Right ventricle myocardium superior (tissue), 1 donor: ENCODE data around the gene GP2. TPM values are rescaled to one million over a fixed set of nuclear protein-coding genes. Genes with fewer than 3 reads are reported as not detected.

ENCODE experiments used
- ATAC-seq: fragments of 200-7000 bp; cut with Tn5 transposase; one replicate; pipeline ENCODE4 v1.9.1; 2020; ENCODE audit warnings: mild to moderate bottlenecking; ENCODE audit not compliant: poor library complexity
- DNase-seq: peaks from one replicate; pipeline ENCODE4 v3.0.0-alpha.2; 2020
- intact Hi-C: fragments of 100-400 bp; cut with DNase I; formaldehyde crosslinking; loops from one replicate; pipeline ENCODE4 v1.11.2; 2022
- total RNA-seq: library from RNA; stranded (reverse); fragmentation: NEBNext Ultra II Directional; extraction: Animal tissue kit (Norgen Biotek cat#: 25700); gene quantifications from one replicate; pipeline ENCODE4 v1.2.1, GENCODE V29; 2021
- donor health status: DM: no; HTN: yes; CAD: no; lungs with severe emphysema.

Gene GP2
- total RNA-seq, 1 donor from 2014 or later: not detected

DNA sequence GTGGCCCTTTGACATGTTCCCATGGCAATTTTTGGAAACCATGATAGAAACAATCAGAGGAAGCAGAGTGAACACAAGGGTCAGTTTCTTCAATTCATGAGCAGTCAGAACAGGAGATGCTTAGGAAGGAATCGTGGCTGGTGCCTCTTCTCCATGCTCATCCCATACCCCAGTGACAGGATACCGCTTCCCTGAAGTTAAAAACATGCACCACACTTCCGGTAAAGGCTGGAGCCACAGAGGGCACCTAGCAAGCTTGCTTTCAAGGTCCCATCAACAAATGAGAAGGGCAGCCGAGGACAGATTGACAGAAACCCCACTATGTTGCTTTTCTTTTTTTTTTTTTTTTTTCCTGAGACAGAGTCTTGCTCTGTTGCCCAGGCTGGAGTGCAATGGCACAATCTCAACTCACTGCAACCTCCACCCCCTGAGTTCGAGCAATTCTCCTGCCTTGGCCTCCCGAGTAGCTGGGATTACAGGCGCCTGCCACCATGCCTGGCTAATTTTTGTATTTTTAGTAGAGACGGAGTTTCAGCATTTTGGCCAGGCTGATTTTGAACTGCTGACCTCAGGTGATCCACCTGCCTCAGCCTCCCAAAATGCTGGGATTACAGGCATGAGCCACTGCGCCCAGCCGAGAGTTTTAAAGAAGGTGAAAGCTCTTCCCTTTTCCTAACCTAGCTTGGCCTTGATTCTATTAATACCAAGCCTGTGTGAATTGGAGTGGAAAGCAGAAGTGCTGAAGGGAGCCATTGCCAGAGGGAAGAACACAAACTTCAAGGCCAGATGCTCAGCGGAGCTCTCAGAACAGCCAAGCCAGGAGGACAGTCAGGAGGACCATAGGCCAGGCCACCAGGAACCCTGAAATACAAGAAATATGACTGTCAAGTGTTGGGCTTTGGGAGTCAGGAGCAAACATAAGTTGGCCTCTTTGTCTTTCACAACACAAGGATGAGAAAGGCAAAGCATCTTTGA, 16.6 kb downstream of the GP2 start:
- ATAC-seq: no peak
- intact Hi-C loops: no loop called here
- no peak for DNase-seq

- no peak for ATAC-seq
- no peak for DNase-seq
- intact Hi-C loops: no loop called here
Measured at GRCh38 chr16:20309786-20310185, 17.5 kb downstream of the GP2 start.

- intact Hi-C loops: no loop called here
- DNase-seq (no peak), ATAC-seq (no peak)
Measured at GRCh38 chr16:20308801-20309590, 18.3 kb downstream of the GP2 start.

DNA sequence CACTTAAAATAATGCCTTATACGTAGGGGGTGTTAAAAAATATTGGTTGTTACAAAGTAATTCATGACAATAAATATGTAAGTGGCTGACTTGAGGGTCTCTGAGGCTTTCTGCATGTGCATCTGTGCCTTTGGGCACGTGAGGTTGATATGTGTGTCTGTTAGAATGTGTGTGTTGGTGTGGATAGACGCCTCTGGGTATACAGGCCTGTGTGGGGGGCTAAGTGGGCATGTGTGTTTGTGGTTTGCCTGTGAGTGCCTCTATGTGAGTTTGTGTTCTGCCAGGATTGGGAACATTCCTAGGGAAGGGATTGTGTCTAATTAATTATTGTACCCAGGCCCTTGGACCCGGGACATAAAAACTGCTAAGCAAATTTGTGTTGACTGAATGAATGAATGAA, 19.0 kb downstream of the GP2 start:
- no peak for ATAC-seq
- intact Hi-C loops: no loop called here
- no peak for DNase-seq

DNA sequence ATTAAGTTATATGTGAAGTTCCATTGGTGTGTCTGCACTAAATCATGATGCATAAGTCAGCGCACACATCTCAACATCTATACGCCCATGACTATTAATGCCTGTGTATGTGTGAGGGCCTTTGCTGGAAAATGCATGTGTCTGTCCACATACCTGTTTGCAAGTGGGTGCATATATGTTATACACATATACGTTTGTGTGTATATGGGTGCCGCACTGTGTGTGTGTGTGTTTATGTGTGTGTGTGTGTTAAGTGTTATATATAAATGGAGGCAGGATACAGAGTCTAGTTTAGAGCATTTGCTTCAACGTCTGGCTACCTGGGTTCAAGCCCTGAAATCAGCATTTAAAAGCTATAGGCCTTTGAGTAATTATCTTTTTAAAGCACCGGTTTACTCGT, 19.5 kb downstream of the GP2 start:
- intact Hi-C loops: no loop called here
- DNase-seq (no peak), ATAC-seq (no peak)

GRCh38 chr16:20307240-20307671, 20.1 kb downstream of the GP2 start:
- intact Hi-C loops: no loop called here
- ATAC-seq (no peak), DNase-seq (no peak)

DNA sequence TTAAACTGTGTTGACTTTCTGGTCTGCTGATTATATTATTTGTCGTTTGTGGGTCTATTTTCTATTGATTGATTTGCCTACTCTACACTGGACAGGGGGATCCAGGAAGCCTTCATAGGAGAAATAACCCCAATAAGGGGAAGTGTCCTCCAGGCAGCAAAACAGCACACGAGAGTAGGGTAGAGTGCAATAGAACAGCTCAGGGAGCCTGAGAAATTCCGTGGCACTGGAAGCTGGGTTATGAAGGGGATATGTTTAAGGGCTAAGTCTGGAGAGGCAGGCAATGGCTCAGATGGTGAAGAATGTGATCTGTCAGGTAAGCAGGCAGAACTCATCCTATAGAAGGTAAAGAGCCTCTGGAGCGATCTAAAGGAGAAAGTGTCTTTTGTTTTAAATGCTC, 20.9 kb downstream of the GP2 start:
- no peak for ATAC-seq
- no peak for DNase-seq
- intact Hi-C loops: no loop called here

DNA sequence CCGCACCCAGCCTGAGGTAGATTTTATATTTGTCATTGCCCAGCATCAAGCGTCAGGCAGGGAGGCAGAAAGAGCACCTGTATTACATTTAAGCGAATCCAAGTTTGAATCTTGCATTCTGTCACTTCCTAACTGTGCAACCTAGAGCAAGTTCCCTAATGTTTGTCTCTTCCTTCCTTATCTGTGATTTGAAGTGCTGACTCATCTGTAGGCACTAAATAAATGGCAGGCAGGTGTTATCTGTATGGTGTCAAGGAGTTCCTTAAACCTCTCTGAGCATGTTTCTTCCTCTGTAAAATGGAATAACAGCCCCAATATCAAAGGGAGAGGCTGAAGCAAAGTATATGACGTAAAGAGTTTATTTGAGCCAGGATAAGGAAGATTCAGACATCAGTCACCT, 24.3 kb downstream of the GP2 start:
- ATAC-seq (no peak), DNase-seq (no peak)
- intact Hi-C loops: loop anchor here (5.0 kb wide), 1 partner anchor 396 kb away; no protein-coding TSS in a partner anchor

DNA sequence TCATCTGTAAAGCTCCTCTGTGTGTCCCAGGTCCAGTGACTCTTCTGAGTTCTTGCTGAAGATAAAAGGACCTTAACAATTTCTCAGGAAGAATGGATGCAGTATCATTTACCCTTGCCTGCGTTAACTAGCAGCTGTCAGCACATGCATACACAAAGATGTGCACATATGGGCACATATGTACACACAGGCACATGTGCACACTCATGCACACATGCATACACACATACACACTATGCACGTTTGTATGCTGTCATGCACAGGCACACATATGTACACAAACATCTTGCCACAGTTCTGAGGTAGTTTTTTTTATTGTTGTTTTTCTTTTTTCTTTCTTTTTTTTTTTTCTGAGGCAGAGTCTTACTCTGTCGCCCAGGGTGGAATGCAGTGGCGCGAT, 24.9 kb downstream of the GP2 start:
- intact Hi-C loops: loop anchor here (5.0 kb wide), 1 partner anchor 395 kb away; no protein-coding TSS in a partner anchor
- DNase-seq (no peak), ATAC-seq (no peak)

DNA sequence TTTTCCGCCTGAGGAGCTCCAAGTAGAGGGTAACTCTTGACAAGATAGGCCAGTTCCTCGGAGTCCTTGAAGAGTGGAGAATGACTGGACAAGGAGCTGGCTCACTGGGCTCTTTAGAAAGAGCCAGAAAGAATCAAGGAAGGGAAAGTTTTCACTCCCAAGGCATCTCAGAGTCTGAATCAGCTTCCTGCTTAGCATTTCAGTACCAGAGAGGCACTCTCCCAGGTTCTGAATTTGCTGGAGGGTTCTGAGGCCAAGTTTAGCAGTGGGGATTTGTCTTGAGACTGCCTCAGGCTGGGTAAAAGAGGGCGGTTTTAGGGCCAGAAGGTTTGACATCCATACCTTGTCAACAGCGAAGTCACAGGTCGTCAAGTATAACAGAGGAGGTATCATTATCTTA, 25.5 kb downstream of the GP2 start:
- no peak for ATAC-seq
- intact Hi-C loops: loop anchor here (5.0 kb wide), 1 partner anchor 395 kb away; no protein-coding TSS in a partner anchor
- no peak for DNase-seq

DNA sequence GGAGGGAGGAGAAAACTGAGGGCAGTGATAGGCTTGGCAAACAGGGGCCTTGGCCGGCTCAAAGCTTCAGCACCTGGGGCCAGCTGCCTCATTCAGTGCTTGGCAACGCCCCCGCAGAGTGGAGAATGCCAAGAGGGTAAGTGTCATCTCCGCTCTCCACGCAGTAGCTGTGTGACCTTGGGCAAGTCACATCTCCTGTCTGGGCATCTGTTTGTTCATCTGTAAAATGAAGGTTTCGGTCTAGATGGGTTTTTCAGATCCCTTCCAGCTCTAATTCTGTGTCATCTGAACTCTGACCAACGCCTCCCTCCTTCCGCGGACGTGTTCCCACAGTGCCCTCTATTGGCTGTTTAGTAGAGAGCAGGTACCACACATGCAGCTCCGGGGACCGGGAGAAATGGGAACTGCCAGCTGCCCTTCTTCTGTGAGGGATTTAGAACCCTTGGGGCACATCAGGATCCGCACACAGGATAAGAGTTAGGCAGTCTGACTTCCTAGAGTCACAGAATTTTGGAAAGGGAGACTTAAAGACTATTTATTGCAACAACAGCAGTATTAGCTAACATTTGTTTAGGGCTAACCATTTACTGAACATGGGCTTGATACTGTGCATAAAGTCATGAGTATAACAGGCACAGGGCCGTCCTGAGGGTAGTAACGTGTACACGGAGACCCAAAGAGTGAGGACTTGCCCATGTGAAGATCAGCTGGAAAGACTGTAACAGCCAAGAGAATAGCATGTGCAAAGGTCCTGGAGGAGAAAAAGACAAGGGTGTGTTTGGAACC, 26.8 kb downstream of the GP2 start:
- intact Hi-C loops: loop anchor here (5.0 kb wide), 1 partner anchor 393 kb away; no protein-coding TSS in a partner anchor
- DNase-seq: peak; percentile 50
- peak; percentile 55 for ATAC-seq

- DNase-seq: no peak
- ATAC-seq: no peak
- intact Hi-C loops: no loop called here
Measured at GRCh38 chr16:20298452-20298851, 28.9 kb downstream of the GP2 start.

DNA sequence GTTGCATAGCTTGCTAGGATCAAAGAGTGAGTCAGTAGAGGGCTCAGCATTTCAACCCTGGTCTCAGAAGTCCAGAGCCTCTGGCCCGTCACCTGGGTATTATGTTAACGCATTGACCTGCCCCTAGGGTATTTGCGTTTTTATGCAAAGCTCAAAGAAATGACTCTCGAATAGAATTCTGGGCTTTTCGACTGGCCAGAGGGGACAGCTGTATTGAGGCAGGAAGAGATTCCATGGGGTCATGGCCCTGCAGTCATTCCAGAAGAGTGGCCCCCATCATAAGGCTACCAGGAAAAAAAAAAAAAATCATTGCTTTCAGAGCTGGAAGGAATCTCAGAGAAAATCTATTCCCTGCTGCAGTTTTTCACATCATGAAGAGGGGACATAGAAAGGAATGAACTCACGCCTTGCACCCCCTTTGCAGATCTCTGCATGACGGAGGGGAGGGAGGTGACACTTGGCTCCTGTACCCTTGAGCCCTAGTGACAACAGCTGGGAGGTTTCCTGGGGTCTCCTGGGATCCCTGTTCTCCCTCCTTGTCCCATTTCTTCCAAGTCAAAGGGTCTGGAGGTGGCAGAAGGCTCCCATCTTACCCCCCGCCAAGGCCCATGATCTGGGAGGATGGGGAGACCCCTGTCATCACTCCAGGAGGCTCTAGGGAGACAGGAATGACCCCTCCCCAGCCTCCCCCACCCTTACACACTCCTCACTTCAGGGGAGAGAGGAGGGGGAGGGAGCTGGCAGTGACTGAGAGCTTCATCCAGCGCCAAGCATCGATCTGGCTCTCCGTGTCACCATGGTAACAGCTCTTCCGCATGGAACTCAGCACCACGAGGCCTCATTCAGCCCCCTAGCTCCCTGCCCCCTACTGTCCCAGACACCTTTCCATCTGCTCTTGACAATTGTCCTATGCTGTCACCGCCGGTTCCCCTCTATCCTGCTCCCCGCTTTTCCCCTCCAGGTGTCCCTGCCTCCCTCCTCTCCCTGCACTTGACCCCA, 35.8 kb downstream of the GP2 start:
- intact Hi-C loops: no loop called here
- DNase-seq (no peak), ATAC-seq (no peak)

- DNase-seq (no peak), ATAC-seq (no peak)
- intact Hi-C loops: no loop called here
Measured at GRCh38 chr16:20289571-20289970, 37.7 kb downstream of the GP2 start.

- no peak for DNase-seq
- intact Hi-C loops: no loop called here
- ATAC-seq: no peak
Measured at GRCh38 chr16:20285993-20286499, 41.3 kb downstream of the GP2 start.

GRCh38 chr16:20280259-20280658, 47.1 kb downstream of the GP2 start:
- intact Hi-C loops: no loop called here
- no peak for ATAC-seq
- DNase-seq: no peak

DNA sequence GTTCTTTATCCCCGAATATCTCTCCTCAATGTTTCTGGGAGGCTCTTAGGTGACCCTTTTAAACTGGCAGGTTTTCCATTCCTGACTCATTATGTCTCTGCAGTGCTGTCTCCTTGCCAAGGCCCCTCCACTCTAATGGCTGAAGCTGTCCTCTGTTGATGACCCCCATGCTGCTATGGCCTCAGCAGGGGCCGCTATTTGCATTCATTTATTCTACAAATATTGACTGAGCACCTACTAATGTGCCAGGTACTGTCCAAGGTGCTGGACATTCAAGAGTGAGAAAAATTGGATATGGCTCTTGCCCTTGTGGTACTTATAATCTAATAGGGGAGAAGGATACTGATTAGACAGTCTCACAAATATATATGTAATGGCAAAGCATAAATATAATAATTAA, 55.4 kb downstream of the GP2 start:
- DNase-seq (no peak), ATAC-seq (no peak)
- intact Hi-C loops: no loop called here
